Esophagus muscularis mucosa (tissue), 3 donors: Measurements from ENCODE around the gene ERG28.

Experiments used
- CTCF ChIP-seq, 3 experiments: fragments of 200-600 bp in 2 of 3; fragments of 450-650 bp in 1 of 3; sonication (generic) in 2 of 3; IDR thresholded peaks; one replicate each; pipeline ENCODE4 v1.5.1; 2017 to 2019; ENCODE audit warnings: antibody characterized with exemption in 3 of 3, mild to moderate bottlenecking in 2 of 3, moderate library complexity in 1 of 3
- POLR2A ChIP-seq: fragments of 450-650 bp; IDR thresholded peaks from one replicate; pipeline ENCODE4 v1.6.1; 2017; ENCODE audit warnings: antibody characterized with exemption, moderate library complexity, mild to moderate bottlenecking, low read depth

GRCh38 chr14:75619548-75619947, 41.1 kb downstream of the ERG28 start:
- no peak for TF ChIP-seq CTCF (IDR thresholded peaks at IDR 0.05)
- no peak for TF ChIP-seq POLR2A
